HCT116 (cell line): Measurements from ENCODE around the gene TUBA3E. TPM values are rescaled to one million over a fixed set of nuclear protein-coding genes. Genes with fewer than 3 reads are reported as not detected.
"Not testable (repeated sequence)": the region's sequence is repeated elsewhere in the genome, so short reads cannot be mapped to it uniquely, and the experiment has no call there.

Source experiments
- ATAC-seq: fragments of 200-7000 bp; cut with Tn5 transposase; 2 replicates; pipeline ENCODE4 v1.9.1; 2020; ENCODE audit warnings: mild to moderate bottlenecking, moderate library complexity
- BruUV-seq: library from RNA; stranded (reverse); fragments of 400-500 nt; replicated peaks from 2 replicates; lab custom pipeline; 2021; lab: Mats Ljungman, UMichigan
- CTCF ChIA-PET: fragments of 300-600 bp; sonication (Branson Sonifier 250); formaldehyde crosslinking; loops from one replicate; lab custom pipeline; 2021; ENCODE audit warnings: antibody characterized with exemption; lab: Charles Lee
- POLR2A ChIA-PET: fragments of 300-600, 350-600 bp; sonication (Branson Sonifier 250); formaldehyde crosslinking; loops from one replicate; lab custom pipeline; 2021; ENCODE audit warnings: antibody characterized with exemption; lab: Charles Lee
- RAD21 ChIA-PET, 2 experiments: fragments of 300-600 bp; sonication (Branson Sonifier 250); formaldehyde crosslinking; loops; one replicate each; lab custom pipeline; 2023; ENCODE audit warnings: low total read pairs in 2 of 2; ENCODE audit not compliant: uncharacterized antibody in 2 of 2, unreplicated experiment in 2 of 2, low non-redundant PET in 1 of 2; lab: Charles Lee
- DNase-seq: peaks from one replicate; pipeline ENCODE4 v3.0.0-alpha.2; 2010; ENCODE audit warnings: low read depth, low spot score
- H2AFZ ChIP-seq: fragments of 200-600 bp; shearing (Covaris generic), sonication (generic); 2 replicates; pipeline ENCODE4 v1.6.1; 2017; ENCODE audit warnings: low read depth, mixed run types, mixed read lengths, antibody characterized with exemption, low read length; ENCODE audit not compliant: poor library complexity, severe bottlenecking
- H3K27ac ChIP-seq: 2 replicates; pipeline ENCODE4 v1.5.1; 2012; ENCODE audit warnings: low read depth, low read length
- H3K27me3 ChIP-seq: fragments of 200-600 bp; sonication (generic); 2 replicates; pipeline ENCODE4 v1.6.1; 2016; ENCODE audit warnings: mixed run types, low read length, mixed read lengths; ENCODE audit not compliant: insufficient read depth
- H3K36me3 ChIP-seq, 2 experiments: fragments of 200-500 bp in 1 of 2; fragments of 200-600 bp in 1 of 2; sonication (Bioruptor generic) in 1 of 2; sonication (generic) in 1 of 2; 2 replicates each; pipeline versions ENCODE4 v1.5.1 to v1.6.1; 2014 to 2016; ENCODE audit warnings: low read length in 2 of 2, inconsistent platforms in 1 of 2, mixed read lengths in 1 of 2, mixed run types in 1 of 2; ENCODE audit not compliant: insufficient read depth in 2 of 2, control insufficient read depth in 1 of 2
- H3K4me1 ChIP-seq, 2 experiments: fragments of 200-600 bp in 1 of 2; sonication (generic) in 1 of 2; 2 replicates each; pipeline versions ENCODE4 v1.5.1 to v1.6.1; 2012 to 2017; ENCODE audit warnings: low read length in 2 of 2, inconsistent platforms in 1 of 2, mild to moderate bottlenecking in 1 of 2, mixed read lengths in 1 of 2, mixed run types in 1 of 2, moderate library complexity in 1 of 2; ENCODE audit not compliant: insufficient read depth in 2 of 2, control insufficient read depth in 1 of 2
- H3K4me2 ChIP-seq: fragments of 200-600 bp; sonication (generic); 2 replicates; pipeline ENCODE4 v1.6.1; 2017; ENCODE audit warnings: mixed run types, low read length, mixed read lengths
- H3K4me3 ChIP-seq, 2 experiments: fragments of 200-600 bp in 1 of 2; sonication (generic) in 1 of 2; replicated peaks in 1 of 2; 2 replicates each; pipeline ENCODE4 v1.5.1; 2011 to 2016; ENCODE audit warnings: low read length in 2 of 2, control low read depth in 1 of 2, low read depth in 1 of 2, mild to moderate bottlenecking in 1 of 2, mixed read lengths in 1 of 2, mixed run types in 1 of 2
- H3K79me2 ChIP-seq: fragments of 200-600 bp; sonication (generic); 2 replicates; pipeline ENCODE4 v1.6.1; 2017; ENCODE audit warnings: mild to moderate bottlenecking, mixed run types, low read length, moderate library complexity, mixed read lengths; ENCODE audit not compliant: insufficient read depth
- H3K9ac ChIP-seq: fragments of 200-600 bp; sonication (generic); 2 replicates; pipeline ENCODE4 v1.6.1; 2016; ENCODE audit warnings: low read length, mixed read lengths
- H3K9me2 ChIP-seq: fragments of 200-600 bp; sonication (generic), shearing (Covaris generic); 2 replicates; pipeline ENCODE4 v1.6.1; 2017; ENCODE audit warnings: mixed run types, mild to moderate bottlenecking, moderate library complexity; ENCODE audit not compliant: insufficient read depth
- H3K9me3 ChIP-seq, 2 experiments: fragments of 200-500 bp in 1 of 2; fragments of 200-600 bp in 1 of 2; sonication (Bioruptor generic) in 1 of 2; sonication (generic) in 1 of 2; 2 replicates each; pipeline ENCODE4 v1.6.1; 2014 to 2017; ENCODE audit warnings: low read length in 2 of 2, mixed read lengths in 2 of 2, inconsistent platforms in 1 of 2, low read depth in 1 of 2, mild to moderate bottlenecking in 1 of 2, mixed run types in 1 of 2, moderate library complexity in 1 of 2; ENCODE audit not compliant: control insufficient read depth in 1 of 2, insufficient read depth in 1 of 2
- H4K20me1 ChIP-seq: fragments of 200-600 bp; sonication (generic), shearing (Covaris generic); 2 replicates; pipeline ENCODE4 v1.6.1; 2017; ENCODE audit warnings: mixed run types, mild to moderate bottlenecking, moderate library complexity; ENCODE audit not compliant: insufficient read depth
- ZNF274 ChIP-seq: fragments of 200-500 bp; sonication (Bioruptor generic); IDR thresholded peaks from 2 replicates; pipeline ENCODE4 v1.6.1; 2014; ENCODE audit warnings: mild to moderate bottlenecking, low read depth, low read length, inconsistent platforms
- intact Hi-C: fragments of 100-400 bp; cut with micrococcal nuclease; formaldehyde crosslinking; loops from 2 replicates; pipeline ENCODE4 v1.10.0; 2022
- total RNA-seq: library from RNA; stranded (reverse); gene quantifications from one replicate; pipeline ENCODE4 v1.2.1, GENCODE V29; 2021; ENCODE audit not compliant: unreplicated experiment

The TUBA3E gene
- total RNA-seq, 1 experiment from 2014 or later = not detected

GRCh38 chr2:130157354-130157753 is 40.9 kb downstream of the TUBA3E start:
- ATAC-seq, RAD21 ChIA-PET, BruUV-seq, POLR2A ChIA-PET, H3K36me3 ChIP-seq, H3K9me3 ChIP-seq, CTCF ChIA-PET, H3K4me2 ChIP-seq, DNase-seq, H3K27ac ChIP-seq, H3K79me2 ChIP-seq, intact Hi-C loops, H3K27me3 ChIP-seq, H3K9ac ChIP-seq, H3K9me2 ChIP-seq, H3K4me3 ChIP-seq, H4K20me1 ChIP-seq, H2AFZ ChIP-seq, H3K4me1 ChIP-seq: not testable (repeated sequence)

GRCh38 chr2:130156624-130157004 is 41.6 kb downstream of the TUBA3E start:
- no peaks in the 10 kb centered on the region for H4K20me1 ChIP-seq
- no peak overlapping the region for H3K4me3 ChIP-seq
- H3K79me2 ChIP-seq = no peaks in the 10 kb centered on the region
- RAD21 ChIA-PET = interaction anchor here in 1 of 2 experiments (1.2 kb wide), 1 partner anchor 176 kb away, joined by 3 read pairs; no protein-coding TSS in a partner anchor
- peaks cover 0 to 5% of the 10 kb centered on the region in 2 experiments; a peak in 1 of 4 replicates for H3K36me3 ChIP-seq
- ATAC-seq (peak; percentile 1; the same call in 1 of the 2 replicates), DNase-seq (no peak)
- POLR2A ChIA-PET = no interaction called here
- CTCF ChIA-PET = interaction anchor here (1.0 to 1.4 kb wide), 3 partner anchors 176 to 216 kb away, joined by 3 to 7 read pairs (median 4); no protein-coding TSS in a partner anchor
- no peaks in the 10 kb centered on the region for H3K27me3 ChIP-seq
- TF ChIP-seq ZNF274 = no peak
- no TSS peak for BruUV-seq
- no peaks in the 10 kb centered on the region for H3K4me1 ChIP-seq
- intact Hi-C loops = loop anchor here (1.0 kb wide), 1 partner anchor 176 kb away; no protein-coding TSS in a partner anchor
- H3K9me2 ChIP-seq = no peaks in the 10 kb centered on the region
- H3K4me2 ChIP-seq = no peak overlapping the region
- H3K9ac ChIP-seq = no peak overlapping the region
- H3K9me3 ChIP-seq = no peaks in the 10 kb centered on the region
- no peak overlapping the region for H2AFZ ChIP-seq
- H3K27ac ChIP-seq = no peak overlapping the region
